GM23248 (cell line): ENCODE results near the gene PRG2. TPM values are rescaled to one million over a fixed set of nuclear protein-coding genes. Genes with fewer than 3 reads are reported as not detected.
"Not testable (repeated sequence)": the region's sequence is repeated elsewhere in the genome, so short reads cannot be mapped to it uniquely, and the experiment has no call there.

ENCODE experiments used
- DNase-seq: peaks from one replicate; pipeline ENCODE4 v3.0.0-alpha.2; 2015
- H2AFZ ChIP-seq: fragments of 200-600 bp; sonication (generic); 2 replicates; pipeline ENCODE4 v1.6.1; 2016; ENCODE audit warnings: antibody characterized with exemption
- H3F3A ChIP-seq: fragments of 200-600 bp; sonication (generic); 2 replicates; pipeline ENCODE4 v1.6.1; 2016; ENCODE audit warnings: mild to moderate bottlenecking, antibody characterized with exemption, mixed run types; ENCODE audit not compliant: insufficient read depth
- H3K27ac ChIP-seq: fragments of 200-600 bp; sonication (generic); 2 replicates; pipeline ENCODE4 v1.5.1; 2016; ENCODE audit warnings: mild to moderate bottlenecking
- H3K27me3 ChIP-seq: fragments of 200-600 bp; sonication (generic); replicated peaks from 2 replicates; pipeline ENCODE4 v1.6.1; 2016; ENCODE audit warnings: mild to moderate bottlenecking; ENCODE audit not compliant: insufficient read depth
- H3K36me3 ChIP-seq: fragments of 200-600 bp; sonication (generic); 2 replicates; pipeline ENCODE4 v1.6.1; 2016; ENCODE audit warnings: low read depth, mild to moderate bottlenecking
- H3K4me1 ChIP-seq: fragments of 200-600 bp; sonication (generic); 2 replicates; pipeline ENCODE4 v1.6.1; 2016; ENCODE audit warnings: mild to moderate bottlenecking; ENCODE audit not compliant: insufficient read depth
- H3K4me2 ChIP-seq: fragments of 200-600 bp; sonication (generic); one replicate; pipeline ENCODE4 v1.6.1; 2016; ENCODE audit warnings: mild to moderate bottlenecking; ENCODE audit not compliant: unreplicated experiment
- H3K4me3 ChIP-seq: fragments of 200-600 bp; sonication (generic); 2 replicates; pipeline ENCODE4 v1.5.1; 2016; ENCODE audit warnings: mild to moderate bottlenecking
- H3K79me2 ChIP-seq: fragments of 200-600 bp; sonication (generic); 2 replicates; pipeline ENCODE4 v1.6.1; 2016; ENCODE audit warnings: mild to moderate bottlenecking; ENCODE audit not compliant: insufficient read depth
- H3K9ac ChIP-seq: fragments of 200-600 bp; sonication (generic); 2 replicates; pipeline ENCODE4 v1.6.1; 2016; ENCODE audit warnings: mild to moderate bottlenecking
- H3K9me2 ChIP-seq: fragments of 200-600 bp; sonication (generic); 2 replicates; pipeline ENCODE4 v1.6.1; 2016; ENCODE audit warnings: mixed run types, mild to moderate bottlenecking, moderate library complexity; ENCODE audit not compliant: insufficient read depth
- H3K9me3 ChIP-seq: fragments of 200-600 bp; sonication (generic); one replicate; pipeline ENCODE4 v1.6.1; 2017; ENCODE audit warnings: low read depth
- H4K20me1 ChIP-seq: fragments of 200-600 bp; sonication (generic); 2 replicates; pipeline ENCODE4 v1.6.0; 2016; ENCODE audit not compliant: insufficient read depth
- EZH2 ChIP-seq: fragments of 200-600 bp; sonication (generic); IDR thresholded peaks from 2 replicates; pipeline ENCODE4 v1.6.1; 2018; ENCODE audit warnings: antibody characterized with exemption, mild to moderate bottlenecking; ENCODE audit not compliant: insufficient read depth, poor library complexity, severe bottlenecking
- EZH2phosphoT487 ChIP-seq: fragments of 200-600 bp; sonication (generic); IDR thresholded peaks from 2 replicates; pipeline ENCODE4 v1.6.1; 2018; ENCODE audit warnings: antibody characterized with exemption, moderate library complexity, mild to moderate bottlenecking, low read depth; ENCODE audit not compliant: insufficient read depth
- WGBS, 2 experiments: methylation state at CpG; one replicate each; pipeline ENCODE4 v1.1.6; 2015 to 2017; ENCODE audit warnings: low lambda C conversion rate in 2 of 2, low coverage in 1 of 2; ENCODE audit errors: missing lambda C conversion rate in 2 of 2; 5-methylcytosine and 5-hydroxymethylcytosine counted together
- in situ Hi-C: fragments of 300-500 bp; cut with MboI; formaldehyde crosslinking; loops from 2 replicates; pipeline ENCODE4 v1.15.0; 2020
- polyA plus RNA-seq: library from polyadenylated mRNA; unstranded; fragments of >200 nt; fragmentation: Nextera tagmentation; extraction: Ambion mirVana; gene quantifications from 2 replicates; pipeline ENCODE4 v1.2.1, GENCODE V29; 2016
- total RNA-seq: library from RNA; depleted of rRNA; stranded (reverse); fragments of >200 nt; shearing (Covaris generic); gene quantifications from 2 replicates; pipeline ENCODE4 v1.2.3, GENCODE V29; 2014; rRNA removed

PRG2 gene
- total and polyA plus RNA-seq, 2 experiments from 2014 or later: 2.2 to 2.8 TPM

- in situ Hi-C loops: no loop called here
- WGBS, 2 experiments: 92 to 93% methylated on average over 5 of the region's 5 CpGs
- Histone ChIP-seq H3K9ac (no peak overlapping the region), H3K4me3 (no peak overlapping the region), H3K27me3 (no peaks in the 10 kb centered on the region), H3K9me3 (no peaks in the 10 kb centered on the region), H3F3A (no peaks in the 10 kb centered on the region), H3K4me1 (peaks cover 12% of the 10 kb centered on the region), H3K9me2 (no peaks in the 10 kb centered on the region), H3K79me2 (peaks cover 23% of the 10 kb centered on the region), H3K27ac (no peak overlapping the region), H2AFZ (no peak overlapping the region), H3K4me2 (no peak overlapping the region), H4K20me1 (no peaks in the 10 kb centered on the region), H3K36me3 (no peaks in the 10 kb centered on the region)
- TF ChIP-seq EZH2phosphoT487: no peak
- no peak for TF ChIP-seq EZH2
- DNase-seq: no peak
Measured at GRCh38 chr11:57339328-57339727, 51.1 kb downstream of the PRG2 start.

- Histone ChIP-seq H3K79me2 (peaks cover 34% of the 10 kb centered on the region), H2AFZ (no peak within 1 kb of the TSS), H3K27me3 (no peaks in the 10 kb centered on the region), H3K9me2 (no peaks in the 10 kb centered on the region), H3K9me3 (no peaks in the 10 kb centered on the region), H3K4me3 (no peak within 1 kb of the TSS), H4K20me1 (no peaks in the 10 kb centered on the region), H3K36me3 (no peaks in the 10 kb centered on the region), H3K9ac (no peak within 1 kb of the TSS), H3K4me2 (no peak within 1 kb of the TSS), H3F3A (no peaks in the 10 kb centered on the region), H3K4me1 (peaks cover 14% of the 10 kb centered on the region), H3K27ac (no peak within 1 kb of the TSS)
- 19 to 29% methylated on average over 4 of the region's 4 CpGs for WGBS, 2 experiments
- TF ChIP-seq EZH2 (no peak), EZH2phosphoT487 (no peak)
- in situ Hi-C loops: no loop called here
- DNase-seq: no peak
Measured at GRCh38 chr11:57338142-57338541, 52.3 kb downstream of the PRG2 start, which contains the start of gene P2RX3. Gene P2RX3, plus strand, starts transcription at chr11:57338352. Its CDS starts 199 bp downstream, at chr11:57338551.

DNA sequence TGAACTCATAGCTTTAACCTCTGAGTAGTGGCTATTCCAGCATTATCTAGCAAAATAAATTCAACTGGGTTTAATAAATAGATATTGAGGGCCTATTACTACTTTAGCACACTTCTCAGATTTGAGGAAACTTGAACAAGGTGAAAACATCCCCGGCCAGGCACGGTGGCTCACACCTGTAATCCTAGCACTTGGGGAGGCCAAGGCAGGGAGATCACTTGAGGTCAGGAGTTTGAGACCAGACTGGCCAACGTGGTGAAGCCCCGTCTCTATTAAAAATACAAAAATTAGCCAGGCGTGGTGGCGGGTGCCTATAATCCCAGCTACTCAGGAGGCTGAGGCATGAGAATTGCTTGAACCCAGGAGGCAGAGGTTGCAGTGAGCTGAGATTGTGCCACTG lies 53.6 kb downstream of the PRG2 start:
- H3K4me3 ChIP-seq, H4K20me1 ChIP-seq, in situ Hi-C loops, DNase-seq, H3K36me3 ChIP-seq, H3K9me2 ChIP-seq, H3K9ac ChIP-seq, H3F3A ChIP-seq, H3K9me3 ChIP-seq, H3K27me3 ChIP-seq: not testable (repeated sequence)
- Histone ChIP-seq H3K4me1 (peaks cover 14% of the 10 kb centered on the region), H2AFZ (peak overlapping the region; percentile 85), H3K27ac (peak overlapping the region; percentile 74; the same call in 1 of the 2 replicates), H3K4me2 (peak overlapping the region; percentile 77), H3K79me2 (peaks cover 47% of the 10 kb centered on the region)
- WGBS, 2 experiments: 80% methylated on average over 4 to 6 of the region's 6 CpGs

Other genes starting within 250 kb of the PRG2 start
- gene LRRC55, start 208.7 kb downstream of the PRG2 start, total RNA-seq: not detected in 2 replicates
- not detected in 2 replicates for gene LRRC55, start 208.7 kb downstream of the PRG2 start, polyA plus RNA-seq
- not detected in 2 replicates for gene APLNR, start 153.4 kb downstream of the PRG2 start, total RNA-seq
- 0.18 TPM in 1 of 2 replicates, not detected in the other for gene APLNR, start 153.4 kb downstream of the PRG2 start, polyA plus RNA-seq
- 89.7 and 92.1 TPM in 2 replicates for gene TNKS1BP1, start 65.7 kb downstream of the PRG2 start, total RNA-seq
- 88.2 and 88.8 TPM in 2 replicates for gene TNKS1BP1, start 65.7 kb downstream of the PRG2 start, polyA plus RNA-seq
- gene SSRP1, start 54.8 kb downstream of the PRG2 start, total RNA-seq: 69.2 and 76.2 TPM in 2 replicates
- gene SSRP1, start 54.8 kb downstream of the PRG2 start, polyA plus RNA-seq: 29.3 and 32.9 TPM in 2 replicates
- not detected in 2 replicates for gene P2RX3, start 52.3 kb downstream of the PRG2 start, total RNA-seq
- 0.10 TPM in 1 of 2 replicates, not detected in the other for gene P2RX3, start 52.3 kb downstream of the PRG2 start, polyA plus RNA-seq
- gene PRG3, start 9.5 kb downstream of the PRG2 start, total RNA-seq: not detected in 2 replicates
- gene PRG3, start 9.5 kb downstream of the PRG2 start, polyA plus RNA-seq: not detected in 2 replicates
- 23.2 and 57.7 TPM in 2 replicates for gene SLC43A3, start 36.5 kb upstream of the PRG2 start, total RNA-seq
- 33.3 and 33.4 TPM in 2 replicates for gene SLC43A3, start 36.5 kb upstream of the PRG2 start, polyA plus RNA-seq
- 0.32 TPM in 1 of 2 replicates, not detected in the other for gene RTN4RL2, start 69.9 kb upstream of the PRG2 start, total RNA-seq
- 0.80 and 1.1 TPM in 2 replicates for gene RTN4RL2, start 69.9 kb upstream of the PRG2 start, polyA plus RNA-seq
- 6.2 and 9.3 TPM in 2 replicates for gene SLC43A1, start 125.1 kb upstream of the PRG2 start, total RNA-seq
- gene SLC43A1, start 125.1 kb upstream of the PRG2 start, polyA plus RNA-seq: 7.1 and 7.7 TPM in 2 replicates
- 29.0 and 48.3 TPM in 2 replicates for gene TIMM10, start 140.1 kb upstream of the PRG2 start, total RNA-seq
- gene TIMM10, start 140.1 kb upstream of the PRG2 start, polyA plus RNA-seq: 73.4 and 78.3 TPM in 2 replicates
- not detected in 2 replicates for gene SMTNL1, start 146.9 kb upstream of the PRG2 start, total RNA-seq
- not detected in 2 replicates for gene SMTNL1, start 146.9 kb upstream of the PRG2 start, polyA plus RNA-seq
- 32.8 and 41.5 TPM in 2 replicates for gene UBE2L6, start 177.0 kb upstream of the PRG2 start, total RNA-seq
- 74.0 and 75.9 TPM in 2 replicates for gene UBE2L6, start 177.0 kb upstream of the PRG2 start, polyA plus RNA-seq
- 98.0 and 147 TPM in 2 replicates for gene SERPING1, start 207.0 kb upstream of the PRG2 start, total RNA-seq
- gene SERPING1, start 207.0 kb upstream of the PRG2 start, polyA plus RNA-seq: 319 and 327 TPM in 2 replicates